Measurements from ENCODE around the gene HBEGF.

GRCh38 chr5:140363631-140364471 is 17.4 kb upstream of the HBEGF start:
- no peak for TF ChIP-seq CTCF (IDR thresholded peaks at IDR 0.05)
- TF ChIP-seq POLR2A (IDR thresholded peaks at IDR 0.05) = no peak
- TF ChIP-seq EP300 (IDR thresholded peaks at IDR 0.05) = no peak
- no peak for TF ChIP-seq POLR2AphosphoS5 (IDR thresholded peaks at IDR 0.05)
